ENCODE measurements around the gene PDSS2. TPM values are rescaled to one million over a fixed set of nuclear protein-coding genes. Genes with fewer than 3 reads are reported as not detected.

The PDSS2 gene
- total and polyA plus RNA-seq, 2 of the 4 experiments (the other 2 are of a cell fraction) = 8.6 to 9.2 TPM

- no peak overlapping the region for H3K4ac ChIP-seq (ENCODE audit: low read depth, low read length)
- no peak overlapping the region for H2AK5ac ChIP-seq (ENCODE audit: low read depth, low read length)
- H3K9ac ChIP-seq (ENCODE audit: low read depth, low read length) = no peak overlapping the region
- H3K36me3 ChIP-seq (ENCODE audit: control insufficient read depth, insufficient read depth, low read length) = 0 out of 2 replicates have a peak, but pooled peaks cover 2% of the 10 kb centered on the region
- no CpG with 5 or more reads among the region's 2 CpGs for WGBS, 2 experiments (ENCODE audit: extremely low coverage in 2 of 2, insufficient read length in 1 of 2)
- ChIA-PET CTCF (no interaction called here), POLR2A (ENCODE audit: unreplicated experiment) (no interaction called here)
- H2AFZ ChIP-seq (replicated peaks; ENCODE audit: low read length, poor library complexity) = no peak overlapping the region
- peaks cover 0 to under 1% of the 10 kb centered on the region in 2 experiments; a peak in 1 of 4 replicates for H3K79me1 ChIP-seq (ENCODE audit: low read depth in 1 of 2, low read length in 2 of 2)
- H3K9me3 ChIP-seq (ENCODE audit: control insufficient read depth, insufficient read depth, low read length) = peaks cover 2% of the 10 kb centered on the region; the same call in 1 of the 2 replicates
- no peaks in the 10 kb centered on the region for H3K9me1 ChIP-seq (ENCODE audit: insufficient read depth, low read length)
- H3K23ac ChIP-seq (ENCODE audit: low read depth, low read length) = no peak overlapping the region
- no peak overlapping the region for H2AK9ac ChIP-seq (replicated peaks; ENCODE audit: low read depth, low read length, poor library complexity)
- H3K4me3 ChIP-seq (ENCODE audit: insufficient read depth, low read depth, low read length) = no peak overlapping the region
- no peak overlapping the region for H3K27ac ChIP-seq (ENCODE audit: insufficient read depth, low read length)
- H3K56ac ChIP-seq (ENCODE audit: extremely low read depth, insufficient read depth, low read length) = no peak overlapping the region
- H3K18ac ChIP-seq (ENCODE audit: low read depth, low read length) = no peak overlapping the region
- no peak overlapping the region for H2BK15ac ChIP-seq (ENCODE audit: low read depth, low read length)
- in situ Hi-C loops (cut with MboI; ENCODE audit: low sequenced_read_pairs) = no loop called here
- BruUV-seq (replicated peaks) = no TSS peak
- intact Hi-C loops (cut with micrococcal nuclease) = no loop called here
- H4K5ac ChIP-seq (ENCODE audit: low read depth, low read length) = no peak overlapping the region
- no peak overlapping the region for H4K8ac ChIP-seq (ENCODE audit: low read depth in 2 of 2, low read length in 2 of 2)
- no peak overlapping the region for H3K14ac ChIP-seq (replicated peaks; ENCODE audit: low read depth, low read length)
- dilution Hi-C loops (cut with HindIII; ENCODE audit: low sequenced_read_pairs, unreplicated experiment) = no loop called here
- TF ChIP-seq RCOR1 (IDR thresholded peaks at IDR 0.05; ENCODE audit: insufficient replicate concordance, low read length) (no peak), ELK1 (IDR thresholded peaks at IDR 0.05; ENCODE audit: borderline replicate concordance, low read depth, low read length) (no peak), CEBPB (IDR thresholded peaks at IDR 0.05; ENCODE audit: low read depth, low read length) (no peak), CTCF (conservative IDR thresholded peaks at IDR 0.05; ENCODE audit: low read depth, low read length) (no peak), MXI1 (IDR thresholded peaks at IDR 0.05; ENCODE audit: borderline replicate concordance, low read depth, low read length) (no peak), BHLHE40 (IDR thresholded peaks at IDR 0.05; ENCODE audit: low read depth, low read length) (no peak), RFX5 (IDR thresholded peaks at IDR 0.05; ENCODE audit: low read depth, low read length) (no peak), CHD1 (IDR thresholded peaks at IDR 0.05; ENCODE audit: low read depth, low read length) (no peak), USF2 (IDR thresholded peaks at IDR 0.05; ENCODE audit: low read depth, low read length) (no peak), SMC3 (IDR thresholded peaks at IDR 0.05; ENCODE audit: low read depth, low read length) (no peak), MAFK (IDR thresholded peaks at IDR 0.05; ENCODE audit: low read depth, low read length) (no peak), RAD21 (IDR thresholded peaks at IDR 0.05; ENCODE audit: low read length) (no peak), FOS (IDR thresholded peaks at IDR 0.05; ENCODE audit: low read depth, low read length) (no peak), NFE2L2 (IDR thresholded peaks at IDR 0.05; ENCODE audit: low read depth, low read length) (no peak), POLR2A (IDR thresholded peaks at IDR 0.05; ENCODE audit: low read depth, low read length) (no peak)
- DNase-seq (no peak), ATAC-seq (ENCODE audit: low read depth) (no peak)
- no peaks in the 10 kb centered on the region; the same call in 1 of the 2 replicates for H4K20me1 ChIP-seq (ENCODE audit: insufficient read depth, low read length)
- no peaks in the 10 kb centered on the region for H3K27me3 ChIP-seq (ENCODE audit: control insufficient read depth, insufficient read depth, low read length)
- H4K91ac ChIP-seq (ENCODE audit: insufficient read depth, low read depth, low read length) = no peak overlapping the region
- no peak overlapping the region for H3K4me2 ChIP-seq (ENCODE audit: low read depth, low read length)
- no peak overlapping the region for H2BK20ac ChIP-seq (ENCODE audit: low read depth, low read length)
- H2BK120ac ChIP-seq (ENCODE audit: low read depth, low read length) = no peak overlapping the region
- H2BK5ac ChIP-seq (ENCODE audit: low read depth, low read length, poor library complexity, severe bottlenecking) = no peak overlapping the region
- no peaks in the 10 kb centered on the region for H3K4me1 ChIP-seq (ENCODE audit: control insufficient read depth, insufficient read depth, low read length)
Observed at GRCh38 chr6:107392069-107392468, 67.3 kb downstream of the PDSS2 start.

Data from IMR-90 (cell line).